Stimulated activated CD4-positive, alpha-beta T cell treated with anti-CD3 and anti-CD28 coated beads, Interleukin-1b, Interleukin-23, amount 100 ng/mL, for 4 hours (primary cell): Measurements from ENCODE around the gene IBTK.
"Not testable (repeated sequence)": the region's sequence is repeated elsewhere in the genome, so short reads cannot be mapped to it uniquely, and the experiment has no call there.

Experiments used
- DNase-seq, 2 donors: peaks; one replicate each; pipeline ENCODE4 v3.0.0-alpha.2; 2020; ENCODE audit warnings: low read depth in 2 of 2

IBTK gene

GRCh38 chr6:82247505-82248272, at the start of gene IBTK:
TSS of gene IBTK (minus strand) at chr6:82247744. CDS start at chr6:82240486, 7,258 bp downstream.
- peak; percentile 83 to 89 for DNase-seq

- no peak for DNase-seq
Observed at GRCh38 chr6:82283771-82284410, 36.3 kb upstream of the IBTK start.

- not testable (repeated sequence) for DNase-seq
Observed at GRCh38 chr6:82281550-82281949, 34.0 kb upstream of the IBTK start.

- no peak for DNase-seq
Observed at GRCh38 chr6:82277686-82278085, 30.1 kb upstream of the IBTK start.

- no peak for DNase-seq
Observed at GRCh38 chr6:82275686-82276085, 28.1 kb upstream of the IBTK start.

GRCh38 chr6:82273295-82273694, 25.8 kb upstream of the IBTK start:
- DNase-seq: no peak

- no peak for DNase-seq
Observed at GRCh38 chr6:82270881-82271635, 23.5 kb upstream of the IBTK start.

- DNase-seq: no peak
Observed at GRCh38 chr6:82268301-82268846, 20.8 kb upstream of the IBTK start.

- no peak for DNase-seq
Observed at GRCh38 chr6:82264824-82265223, 17.3 kb upstream of the IBTK start.

GRCh38 chr6:82264321-82264720, 16.8 kb upstream of the IBTK start:
- DNase-seq: no peak

- DNase-seq: no peak
Observed at GRCh38 chr6:82263916-82264315, 16.4 kb upstream of the IBTK start.

- DNase-seq: no peak
Observed at GRCh38 chr6:82260997-82261732, 13.6 kb upstream of the IBTK start.

GRCh38 chr6:82259389-82259788, 11.8 kb upstream of the IBTK start:
- DNase-seq: no peak

GRCh38 chr6:82257088-82257774, 9.7 kb upstream of the IBTK start:
- no peak for DNase-seq

- DNase-seq: not testable (repeated sequence)
Observed at GRCh38 chr6:82254722-82255121, 7.2 kb upstream of the IBTK start.

GRCh38 chr6:82251942-82252341, 4.4 kb upstream of the IBTK start:
- no peak for DNase-seq

GRCh38 chr6:82249381-82250253, 2.1 kb upstream of the IBTK start:
- no peak for DNase-seq

GRCh38 chr6:82248273-82248735, 760 bp upstream of the IBTK start:
- DNase-seq: no peak

GRCh38 chr6:82246802-82247504, 591 bp downstream of the IBTK start:
- peak in 1 of 2 donors; percentile 26 for DNase-seq
